PC-9 (cell line): ENCODE measurements around the gene WRAP73.

Experiments used
- EZH2 ChIP-seq: fragments of 200-600 bp; sonication (generic); IDR thresholded peaks from 2 replicates; pipeline ENCODE4 v1.8.0; 2017; ENCODE audit warnings: antibody characterized with exemption, low read depth
- TF ChIP-seq, protein P1 (sequence below): fragments of 200-600 bp; sonication (generic); conservative IDR thresholded peaks from 2 replicates; pipeline ENCODE4 v1.6.1; 2017; ENCODE audit warnings: mixed run types, antibody characterized with exemption, mild to moderate bottlenecking, moderate library complexity

DNA sequence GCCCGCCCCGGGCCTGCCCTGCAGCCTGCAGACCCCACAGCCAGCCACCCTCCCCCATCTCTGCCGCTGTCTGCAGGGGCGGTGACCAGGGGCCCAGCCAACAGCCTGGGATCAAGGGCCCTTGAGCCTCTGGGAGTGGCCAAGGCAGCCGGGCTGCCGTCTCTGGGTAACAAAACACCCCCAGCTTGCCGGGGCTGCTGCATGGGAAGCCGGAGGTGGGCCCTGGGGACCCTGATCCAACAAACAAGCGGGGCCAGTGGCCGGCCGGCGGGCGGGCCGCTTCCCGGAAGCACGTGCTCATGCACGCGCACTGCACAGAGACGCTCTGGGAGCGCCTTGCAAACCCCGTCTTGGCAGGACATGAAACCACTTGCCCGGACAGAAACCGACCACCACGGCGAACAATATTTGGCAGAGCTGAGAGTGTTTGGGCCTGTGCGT is 51.8 kb downstream of the WRAP73 start:
- TF ChIP-seq, protein P1, sequence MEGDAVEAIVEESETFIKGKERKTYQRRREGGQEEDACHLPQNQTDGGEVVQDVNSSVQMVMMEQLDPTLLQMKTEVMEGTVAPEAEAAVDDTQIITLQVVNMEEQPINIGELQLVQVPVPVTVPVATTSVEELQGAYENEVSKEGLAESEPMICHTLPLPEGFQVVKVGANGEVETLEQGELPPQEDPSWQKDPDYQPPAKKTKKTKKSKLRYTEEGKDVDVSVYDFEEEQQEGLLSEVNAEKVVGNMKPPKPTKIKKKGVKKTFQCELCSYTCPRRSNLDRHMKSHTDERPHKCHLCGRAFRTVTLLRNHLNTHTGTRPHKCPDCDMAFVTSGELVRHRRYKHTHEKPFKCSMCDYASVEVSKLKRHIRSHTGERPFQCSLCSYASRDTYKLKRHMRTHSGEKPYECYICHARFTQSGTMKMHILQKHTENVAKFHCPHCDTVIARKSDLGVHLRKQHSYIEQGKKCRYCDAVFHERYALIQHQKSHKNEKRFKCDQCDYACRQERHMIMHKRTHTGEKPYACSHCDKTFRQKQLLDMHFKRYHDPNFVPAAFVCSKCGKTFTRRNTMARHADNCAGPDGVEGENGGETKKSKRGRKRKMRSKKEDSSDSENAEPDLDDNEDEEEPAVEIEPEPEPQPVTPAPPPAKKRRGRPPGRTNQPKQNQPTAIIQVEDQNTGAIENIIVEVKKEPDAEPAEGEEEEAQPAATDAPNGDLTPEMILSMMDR = no peak
- TF ChIP-seq EZH2 = no peak
